GM19395 (cell line): ENCODE results near the gene VENTX.

Source experiments
- ATAC-seq: cut with Tn5 transposase; IDR thresholded peaks from one replicate; pipeline ENCODE4 v1.9.1; 2021; ENCODE audit warnings: mild to moderate bottlenecking, moderate library complexity; ENCODE audit not compliant: unreplicated experiment

The VENTX gene

DNA sequence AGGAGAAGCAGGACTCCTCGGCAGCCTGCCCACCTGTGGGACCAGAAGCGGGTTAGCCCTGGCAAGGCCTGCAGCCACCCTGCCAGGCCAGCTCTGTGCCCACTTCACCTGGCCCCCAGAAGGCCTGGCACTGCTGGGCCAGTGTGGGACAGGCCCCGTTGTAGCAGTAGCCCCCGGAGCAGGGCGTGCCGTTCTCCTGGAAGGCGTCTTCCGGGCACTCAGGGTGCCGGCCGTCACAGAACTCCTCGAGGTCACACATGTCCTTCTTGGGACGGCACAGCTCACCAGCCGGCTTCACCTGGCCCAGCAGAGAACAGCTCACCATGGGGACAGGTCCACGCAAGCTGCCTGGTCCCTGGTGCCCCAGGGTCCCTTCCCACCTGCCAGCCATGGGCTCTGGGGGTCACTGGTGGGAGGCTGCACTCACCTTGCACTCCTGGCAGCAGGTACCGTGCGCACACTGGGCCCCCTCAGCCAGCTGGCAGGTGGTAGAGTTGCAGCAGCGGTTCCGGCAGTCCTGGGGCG, 33.2 kb downstream of the VENTX start:
- ATAC-seq = no peak

DNA sequence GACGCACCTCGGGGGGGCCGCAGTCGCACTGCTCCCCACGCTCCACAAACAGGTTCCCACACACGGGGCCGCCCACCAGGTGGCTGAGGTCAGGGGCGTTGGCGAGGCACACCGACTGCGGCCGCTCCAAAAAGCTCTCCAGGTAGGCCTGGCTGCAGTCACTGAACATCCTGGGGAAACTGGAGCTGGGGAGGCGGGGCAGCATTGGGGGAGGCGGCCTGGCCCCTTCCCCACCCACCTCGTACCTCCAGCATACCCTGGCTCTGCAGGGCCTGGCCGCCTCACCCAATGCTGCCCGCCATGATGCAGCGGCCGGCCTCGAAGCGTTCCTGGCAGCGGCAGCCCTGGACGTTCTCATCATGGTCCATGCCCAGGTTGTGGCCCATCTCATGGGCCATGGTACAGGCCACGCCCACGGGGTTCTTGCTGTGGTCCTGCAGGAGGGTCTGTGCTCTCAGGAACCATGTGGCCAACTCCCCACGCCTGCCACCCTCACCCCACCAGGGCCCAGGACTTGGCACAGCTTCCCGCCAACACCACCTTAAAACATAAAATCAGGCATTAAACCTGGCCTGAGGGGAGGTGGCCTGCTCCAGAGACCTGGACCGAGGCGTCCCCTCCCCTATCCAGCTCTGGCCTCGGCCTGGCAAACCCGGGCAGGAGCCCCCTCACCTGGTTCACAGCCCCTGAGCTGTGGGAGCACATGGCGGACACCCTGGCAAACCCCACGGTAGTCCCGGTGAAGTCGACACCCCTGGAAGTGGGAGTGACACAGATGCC, 34.1 kb downstream of the VENTX start:
- no peak for ATAC-seq

DNA sequence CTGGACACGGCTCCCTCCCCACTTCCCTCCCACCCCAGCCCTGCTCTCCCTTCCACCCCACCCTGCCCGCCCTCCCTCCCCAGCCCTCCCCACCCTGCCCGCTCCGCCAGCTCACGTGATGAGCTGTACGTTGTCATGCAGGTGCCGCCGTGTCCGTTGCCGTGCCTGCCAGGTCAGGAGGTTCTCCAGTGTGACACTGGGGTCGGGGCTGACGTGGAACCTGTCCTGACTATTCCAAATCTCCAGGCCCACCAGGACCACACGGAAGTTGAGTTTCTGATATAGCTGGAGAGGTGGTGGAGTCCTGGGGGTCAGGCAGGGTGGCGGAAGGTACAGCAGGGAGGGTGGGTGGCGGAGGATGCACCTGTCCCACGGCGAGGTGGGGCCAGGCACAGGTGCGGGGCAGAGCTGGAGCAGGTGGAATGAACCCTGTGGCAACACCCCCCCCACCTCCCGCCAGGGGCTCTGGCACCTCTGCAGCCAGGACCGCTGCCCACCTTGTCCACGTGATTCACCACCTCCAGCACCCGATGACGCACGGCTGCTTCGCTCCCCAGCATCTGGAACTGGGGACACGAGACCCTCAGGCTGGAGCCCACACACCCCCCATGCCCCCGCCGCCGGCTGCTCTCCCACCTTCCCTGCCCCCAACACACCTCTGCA, 34.8 kb downstream of the VENTX start:
- ATAC-seq = no peak

DNA sequence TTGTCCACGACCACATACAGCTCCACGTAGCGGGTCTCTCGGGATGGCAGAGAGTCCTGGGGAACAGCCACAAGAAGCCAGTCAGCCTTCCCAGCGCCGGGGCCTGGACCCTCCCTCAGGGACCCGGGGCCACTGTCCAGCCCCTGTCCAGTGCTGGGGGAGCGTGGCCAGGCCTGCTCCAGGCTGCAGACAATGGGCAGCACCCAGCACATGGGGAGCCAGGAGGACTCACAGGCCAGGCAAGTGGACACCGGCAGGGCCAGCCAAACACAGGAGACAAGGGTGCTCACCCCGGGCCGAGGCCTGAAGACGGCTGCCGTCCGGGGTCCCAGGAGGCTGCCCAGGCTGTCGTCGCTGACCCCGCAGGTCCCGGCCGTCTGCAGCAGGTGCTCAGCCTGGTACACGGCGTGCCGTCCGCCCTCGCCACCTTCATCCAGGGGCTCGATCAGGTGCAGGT, 35.3 kb downstream of the VENTX start:
- ATAC-seq = no peak

DNA sequence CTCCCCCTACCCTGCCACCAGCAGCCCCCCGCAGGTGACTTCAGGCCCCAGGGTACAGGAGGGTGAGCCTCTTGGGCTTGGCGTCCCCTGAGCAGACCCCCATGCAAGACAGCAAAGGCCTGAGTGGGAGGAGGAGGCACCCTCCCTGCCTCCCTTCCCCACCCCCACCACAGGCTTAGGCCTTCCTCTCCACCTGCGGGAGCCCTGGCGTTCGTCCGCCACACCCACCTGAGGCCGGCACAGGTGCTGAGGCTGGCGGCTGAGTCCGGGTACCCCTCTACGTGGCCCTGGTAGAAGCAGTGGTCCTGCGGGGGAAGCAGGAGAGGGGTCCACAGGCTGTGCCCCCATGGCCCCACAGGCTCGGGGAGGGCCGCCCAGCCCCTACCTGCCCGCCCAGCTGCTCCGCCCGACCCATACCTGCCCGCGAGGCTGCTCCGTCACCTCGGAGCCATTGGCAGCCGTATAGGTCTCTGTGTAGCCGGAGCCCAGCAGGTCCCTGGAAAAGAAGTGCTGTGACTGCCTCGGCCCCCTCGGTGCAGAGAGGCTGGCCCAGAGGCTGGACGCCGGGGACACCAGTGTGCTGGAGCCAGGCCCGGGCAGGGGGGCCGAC, 36.0 kb downstream of the VENTX start:
- no peak for ATAC-seq

DNA sequence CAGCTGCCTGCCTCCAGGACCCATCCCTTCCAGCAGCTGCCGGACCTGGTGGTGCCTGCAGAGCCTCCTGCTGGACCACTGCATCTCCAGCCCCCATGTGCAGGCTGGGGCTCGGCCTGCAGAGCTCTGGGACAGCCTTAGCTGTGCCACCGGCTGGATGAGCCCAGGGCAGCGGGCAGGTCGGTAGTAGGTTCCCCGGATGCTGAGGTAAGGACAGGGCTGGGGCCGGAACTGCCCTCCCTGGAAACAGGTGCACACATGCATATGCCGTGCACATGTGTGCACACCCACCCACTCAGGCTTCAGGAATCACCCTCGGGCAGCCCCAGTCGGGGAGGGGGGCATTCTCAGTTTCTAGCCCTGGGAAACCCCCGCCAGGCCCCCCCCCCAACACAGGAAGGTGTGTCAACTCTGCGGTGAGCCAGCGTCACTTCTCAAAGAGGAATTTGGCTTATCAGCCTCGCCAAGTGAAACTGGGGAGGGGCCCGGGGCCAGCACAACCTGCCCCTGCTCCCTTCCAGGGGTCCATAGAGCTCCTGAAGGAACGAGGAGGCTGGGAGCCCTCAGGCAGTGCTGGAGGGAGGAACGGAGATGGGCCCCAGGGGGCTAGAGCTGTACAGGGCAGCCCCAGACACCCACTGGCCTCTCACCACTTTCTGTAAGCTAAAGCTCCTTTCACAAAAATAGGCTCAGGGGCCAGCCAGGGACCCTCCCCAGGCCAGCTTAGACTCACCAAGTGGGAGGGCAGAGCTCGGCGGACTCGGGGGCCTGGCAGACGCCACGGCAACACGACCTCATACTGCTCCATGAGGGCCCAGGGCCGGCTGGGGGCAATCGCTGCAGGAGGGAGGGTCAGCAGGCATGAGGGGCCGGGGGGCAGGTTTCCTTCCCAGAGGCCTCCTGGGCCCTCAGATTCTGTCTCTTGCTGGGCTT, 37.4 kb downstream of the VENTX start:
- ATAC-seq = peak; percentile 55

DNA sequence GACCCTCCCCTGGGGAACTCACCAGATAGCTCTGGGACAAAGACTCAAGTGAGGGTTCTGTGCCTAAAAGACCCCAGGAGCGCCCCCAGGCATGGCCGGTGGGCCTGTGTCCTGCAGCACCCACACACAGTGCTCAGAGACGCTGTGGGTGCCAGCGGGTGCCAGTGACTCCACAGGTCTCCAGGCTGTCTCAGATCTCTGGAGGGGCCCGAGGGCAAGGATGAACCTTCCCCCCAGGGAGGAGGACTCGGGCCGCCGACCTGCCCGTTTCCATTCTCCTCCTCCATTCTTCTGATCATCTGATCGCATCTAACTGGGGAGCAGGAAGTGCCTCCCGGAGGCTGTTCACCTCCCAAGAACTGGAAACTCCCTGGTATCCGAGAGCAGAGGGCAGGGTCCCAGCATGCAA, 38.0 kb downstream of the VENTX start:
- ATAC-seq = peak; percentile 38

DNA sequence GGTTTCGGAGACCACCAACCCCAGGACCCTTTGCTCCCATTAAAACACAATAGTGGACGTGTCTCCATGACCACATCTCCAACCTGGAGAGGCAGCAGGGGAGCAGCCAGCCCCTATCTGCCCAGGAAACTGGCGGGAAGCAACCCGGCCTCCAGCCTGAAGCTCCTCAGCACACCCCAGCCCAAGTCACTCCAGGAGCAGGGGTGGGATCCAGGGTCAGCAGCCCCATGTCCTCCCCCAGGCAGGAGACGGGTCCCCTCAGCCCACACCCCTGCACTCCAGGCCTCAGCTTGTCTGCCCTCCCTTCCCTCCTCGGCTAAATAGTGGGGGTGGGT, 38.4 kb downstream of the VENTX start:
- peak; percentile 0 for ATAC-seq

DNA sequence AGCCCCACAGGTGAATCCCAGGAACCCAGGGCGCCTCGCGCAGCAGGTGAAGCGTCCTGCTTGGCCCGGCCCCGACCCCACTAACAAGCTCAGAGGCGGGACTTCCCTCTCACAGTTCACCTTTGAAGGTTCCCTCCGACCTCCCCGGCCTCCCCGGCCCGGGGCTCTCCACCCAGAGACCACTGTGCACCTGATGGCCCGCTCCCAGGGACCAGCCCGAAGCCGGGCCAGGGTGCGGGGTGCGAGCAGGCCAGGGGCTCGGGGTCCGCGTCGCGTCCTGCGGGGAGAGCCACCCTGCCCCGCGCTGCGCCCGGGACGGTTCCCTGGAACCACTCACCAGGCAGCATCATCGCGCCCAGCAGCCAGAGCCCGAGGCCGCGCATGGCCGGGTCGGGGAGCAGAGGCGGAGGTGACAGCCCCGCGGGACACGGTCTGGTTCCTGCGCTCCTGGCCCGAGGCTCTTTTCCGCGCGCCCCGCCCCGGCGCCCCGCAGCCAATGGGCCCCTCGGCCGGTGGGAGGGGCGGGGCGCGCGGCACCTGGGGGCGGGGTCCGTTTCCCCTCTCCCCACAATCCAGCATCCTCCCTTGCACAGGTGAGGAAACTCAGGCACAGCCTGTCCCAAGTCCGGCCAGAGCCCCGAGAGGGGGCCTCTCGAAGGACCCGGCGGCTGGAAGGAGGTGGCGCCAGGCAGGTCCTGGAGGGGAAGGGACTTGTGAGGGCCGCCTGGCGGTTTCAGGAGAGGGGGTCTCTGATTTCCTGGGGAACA, 39.0 kb downstream of the VENTX start, which contains the start of gene ADAM8:
Gene ADAM8 (minus strand): TSS at position 434 of the 767 bp plus-strand sequence. CDS start 51 bp downstream, at position 383.
- ATAC-seq = peak; percentile 45

DNA sequence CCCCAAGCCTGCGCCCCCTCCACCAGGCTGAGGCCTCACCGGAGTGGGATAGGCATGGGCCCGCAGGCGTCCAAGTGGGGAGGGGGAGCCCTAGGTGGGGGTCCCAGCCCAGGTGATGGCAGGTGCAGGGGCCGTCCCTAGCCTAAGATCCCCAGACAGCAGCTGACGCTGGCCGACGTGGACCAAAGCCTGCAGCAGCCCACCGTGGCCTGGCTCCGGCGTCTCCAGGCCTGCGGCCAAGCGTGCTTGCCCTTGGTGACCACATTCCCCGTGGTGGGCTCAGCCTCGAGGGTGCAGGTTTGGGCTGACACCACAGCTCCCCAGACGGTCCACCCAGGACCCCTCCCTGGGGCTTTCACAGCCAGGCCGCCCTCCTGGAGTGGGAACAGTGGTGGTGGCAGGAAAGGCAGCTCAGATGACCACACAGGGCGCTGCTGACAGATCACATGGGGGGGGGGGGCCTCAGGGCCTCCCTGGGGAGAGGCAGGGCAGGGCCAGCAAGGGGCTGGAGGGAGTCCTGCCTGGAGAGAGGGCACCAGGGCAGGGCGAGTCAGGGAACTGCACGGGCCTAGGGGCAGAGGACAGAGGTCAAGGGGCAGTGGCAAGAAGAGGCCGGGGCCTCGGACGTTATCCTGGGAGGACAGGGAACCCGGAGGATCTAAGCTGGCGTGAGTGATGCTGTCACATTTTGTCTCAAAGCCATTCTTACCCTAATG, 39.8 kb downstream of the VENTX start:
- no peak for ATAC-seq

DNA sequence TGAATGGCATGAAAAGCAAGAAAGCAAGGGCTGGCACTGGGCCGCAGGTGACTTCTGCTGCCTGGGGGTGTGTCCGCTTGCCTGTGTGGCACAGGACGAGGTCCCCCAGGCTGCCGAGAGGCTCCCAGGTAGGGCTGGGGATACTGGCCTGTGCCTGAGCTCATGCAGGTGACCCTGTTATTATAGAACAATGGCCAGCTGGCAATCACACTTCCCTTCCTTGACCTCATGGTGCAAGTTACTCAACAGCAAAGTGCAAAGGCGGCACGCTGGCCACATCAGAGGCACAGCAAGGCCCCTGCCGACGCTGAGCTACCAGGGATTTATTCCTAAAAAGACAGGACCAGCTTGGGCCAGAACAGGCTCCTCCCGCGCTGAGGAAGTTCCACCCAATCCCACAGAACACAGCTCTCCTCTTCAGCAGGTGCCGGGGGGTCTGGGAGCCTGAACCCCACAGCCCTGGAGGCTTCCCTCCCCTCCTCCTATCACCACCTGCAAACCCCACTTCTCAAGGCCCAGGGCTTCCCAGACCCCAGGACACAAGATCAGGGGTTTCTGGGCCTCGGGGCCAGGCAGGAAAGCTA, 40.4 kb downstream of the VENTX start:
- no peak for ATAC-seq

DNA sequence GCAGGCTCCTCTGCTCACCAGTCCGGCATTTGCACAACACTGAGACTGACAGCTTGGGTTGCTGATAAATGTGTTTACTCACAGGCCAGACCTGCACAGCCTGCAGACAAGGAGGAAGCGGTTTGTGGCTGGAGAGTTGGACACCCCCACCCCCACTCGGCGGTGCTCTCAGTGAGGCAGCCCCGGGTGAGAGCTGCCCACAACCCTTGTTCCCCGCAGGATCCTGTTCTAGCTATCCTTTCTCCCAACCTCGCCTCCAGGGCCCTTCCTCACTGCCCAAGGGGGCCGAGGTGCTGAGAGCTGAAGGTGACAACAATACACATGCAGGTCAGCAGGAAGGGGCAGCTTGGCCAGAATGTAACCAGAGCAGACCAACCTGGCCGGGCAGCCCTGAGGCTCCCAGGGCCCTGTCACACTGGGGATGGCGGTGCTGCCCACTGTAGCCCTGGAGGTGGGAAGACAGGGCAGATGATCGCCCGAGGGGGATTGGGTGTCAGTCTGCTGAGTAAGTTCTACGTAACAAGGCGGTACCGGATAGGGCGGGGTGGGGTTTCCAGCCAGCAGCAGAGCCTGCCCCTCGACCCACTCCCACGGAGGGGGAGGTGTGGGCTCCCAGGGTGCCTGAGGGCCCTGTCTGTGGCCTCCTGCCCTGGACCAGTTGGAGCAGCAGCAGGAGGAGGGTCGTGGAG, 41.1 kb downstream of the VENTX start:
- ATAC-seq = peak; percentile 44

DNA sequence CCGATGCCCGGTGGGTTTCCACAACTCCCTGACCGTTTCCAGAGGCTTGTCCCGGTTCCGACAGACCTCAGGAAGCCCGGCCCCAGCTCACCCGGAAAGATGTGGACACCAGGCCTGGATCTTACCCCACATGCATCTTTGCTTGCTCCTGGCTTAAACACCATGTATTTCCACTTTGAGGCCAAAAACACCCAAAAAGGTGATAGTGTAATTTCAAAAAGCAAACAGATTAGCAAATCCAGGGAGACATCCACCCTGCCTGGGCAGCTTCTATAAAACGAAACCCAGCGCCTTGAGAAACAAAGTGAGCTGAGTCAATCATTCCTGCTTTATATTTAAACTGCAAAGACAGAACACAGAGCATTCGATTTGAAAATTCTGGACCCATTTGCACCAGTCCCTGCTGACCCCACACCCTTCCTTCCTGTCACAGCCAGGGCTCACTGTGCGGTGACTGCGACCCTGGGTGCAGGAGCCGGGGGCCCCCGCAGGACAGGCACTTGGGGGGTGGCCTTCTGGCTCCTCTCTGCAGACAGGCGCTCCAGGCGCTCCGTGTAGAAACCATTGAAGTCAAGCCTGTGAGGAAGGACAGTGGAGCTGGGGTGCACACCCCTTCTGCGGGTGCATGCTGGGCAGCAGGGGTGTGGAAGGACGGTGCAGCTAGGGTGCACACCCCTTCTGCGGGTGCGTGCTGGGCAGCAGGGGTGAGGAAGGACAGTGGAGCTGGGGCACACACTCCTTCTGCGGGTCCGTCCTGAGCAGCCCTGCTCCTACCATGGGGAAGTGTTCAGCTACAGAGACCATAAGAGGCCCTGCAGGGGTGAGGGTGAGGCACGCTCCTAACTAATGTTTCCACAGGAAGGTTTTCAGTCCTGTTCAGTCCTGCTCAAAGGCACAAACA, 41.9 kb downstream of the VENTX start:
- ATAC-seq = no peak

DNA sequence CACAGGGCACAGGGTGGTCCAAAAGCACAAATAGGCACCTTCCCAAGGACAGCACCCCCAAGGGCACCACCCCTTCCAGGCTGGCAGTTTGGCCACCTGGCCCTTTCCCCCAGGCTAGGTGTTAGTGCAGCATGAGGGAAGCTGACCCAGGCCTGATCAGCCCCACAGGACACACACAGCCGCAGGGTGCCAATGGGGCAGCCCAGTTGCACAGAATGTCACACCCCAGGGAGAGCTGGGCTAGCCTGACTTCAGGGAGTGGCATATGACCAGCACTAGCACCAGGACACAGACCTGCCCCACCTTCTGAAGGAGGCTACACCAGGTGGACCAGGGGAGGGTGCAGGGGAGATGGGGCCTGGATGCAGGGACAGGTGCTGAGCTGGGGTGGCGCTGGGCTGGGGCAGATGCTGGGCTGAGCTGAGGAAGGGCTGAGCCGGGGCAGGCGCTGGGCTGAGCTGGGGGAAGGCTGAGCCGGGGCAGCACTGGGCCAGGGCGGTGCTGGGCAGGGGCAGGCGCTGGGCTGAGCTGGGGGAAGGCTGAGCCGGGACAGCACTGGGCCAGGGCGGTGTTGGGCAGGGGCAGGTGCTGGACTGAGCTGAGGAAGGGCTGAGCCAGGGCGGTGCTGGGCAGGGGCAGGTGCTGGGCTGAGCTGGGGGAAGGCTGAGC, 42.9 kb downstream of the VENTX start:
- no peak for ATAC-seq

DNA sequence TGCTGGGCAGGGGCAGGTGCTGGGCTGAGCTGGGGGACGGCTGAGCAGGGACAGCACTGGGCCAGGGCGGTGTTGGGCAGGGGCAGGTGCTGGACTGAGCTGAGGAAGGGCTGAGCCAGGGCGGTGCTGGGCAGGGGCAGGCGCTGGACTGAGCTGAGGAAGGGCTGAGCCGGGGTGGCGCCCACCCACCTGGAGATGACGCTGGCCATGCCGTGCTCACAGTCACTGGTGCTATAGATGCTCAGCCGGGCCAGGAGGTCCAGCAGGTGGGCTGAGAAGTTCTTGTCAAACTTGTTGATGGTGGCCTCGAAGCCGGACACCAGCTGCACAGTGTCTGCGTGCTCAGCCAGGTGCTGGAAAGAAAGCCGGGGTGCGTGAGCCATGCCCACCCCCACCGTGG, 43.4 kb downstream of the VENTX start:
- ATAC-seq = no peak

DNA sequence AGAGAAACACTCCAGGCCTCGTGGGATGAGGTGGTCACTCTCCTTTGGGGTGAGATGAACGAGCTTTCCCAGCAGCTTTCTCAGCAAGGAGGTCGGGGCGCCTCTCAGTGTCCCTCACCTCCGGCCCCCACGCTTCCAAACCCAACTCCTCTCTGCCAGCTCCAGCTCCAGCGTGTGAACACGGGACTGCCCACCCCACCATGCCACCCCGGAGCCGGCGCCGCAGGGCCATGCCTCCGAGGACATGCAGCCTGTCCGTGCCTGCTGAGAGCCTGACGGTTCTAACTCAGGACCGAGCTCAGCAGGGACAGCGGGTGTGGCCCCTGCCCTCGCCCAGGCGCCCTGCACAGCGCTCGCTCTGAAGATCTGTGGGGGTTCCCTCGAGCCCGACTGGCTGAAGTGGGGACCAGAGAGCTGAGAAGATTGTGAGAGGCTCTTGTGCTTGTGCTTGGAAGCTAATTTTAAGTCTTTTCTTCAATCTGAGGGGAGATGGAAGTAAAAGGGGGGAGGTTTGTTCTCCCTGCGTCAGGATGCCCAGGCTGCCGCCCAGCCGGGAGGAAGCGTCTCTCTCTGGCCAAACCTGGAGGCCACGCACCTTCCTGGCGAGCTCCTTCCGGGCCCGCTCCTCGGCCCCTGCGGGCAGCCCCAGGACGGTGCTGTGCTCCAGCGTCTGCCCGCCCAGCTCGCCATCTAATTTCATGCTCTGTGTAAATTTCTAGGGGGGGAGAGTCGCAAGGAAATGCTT, 44.1 kb downstream of the VENTX start:
- ATAC-seq = no peak
